HTERT RPE-1 (cell line): ENCODE measurements around the gene CRIP1.

ENCODE experiments used
- in situ Hi-C: fragments of 300-500 bp; cut with MboI; formaldehyde crosslinking; loops from 4 replicates; pipeline ENCODE4 v1.14.3; 2020; ENCODE audit warnings: low sequenced_read_pairs

The CRIP1 gene

DNA sequence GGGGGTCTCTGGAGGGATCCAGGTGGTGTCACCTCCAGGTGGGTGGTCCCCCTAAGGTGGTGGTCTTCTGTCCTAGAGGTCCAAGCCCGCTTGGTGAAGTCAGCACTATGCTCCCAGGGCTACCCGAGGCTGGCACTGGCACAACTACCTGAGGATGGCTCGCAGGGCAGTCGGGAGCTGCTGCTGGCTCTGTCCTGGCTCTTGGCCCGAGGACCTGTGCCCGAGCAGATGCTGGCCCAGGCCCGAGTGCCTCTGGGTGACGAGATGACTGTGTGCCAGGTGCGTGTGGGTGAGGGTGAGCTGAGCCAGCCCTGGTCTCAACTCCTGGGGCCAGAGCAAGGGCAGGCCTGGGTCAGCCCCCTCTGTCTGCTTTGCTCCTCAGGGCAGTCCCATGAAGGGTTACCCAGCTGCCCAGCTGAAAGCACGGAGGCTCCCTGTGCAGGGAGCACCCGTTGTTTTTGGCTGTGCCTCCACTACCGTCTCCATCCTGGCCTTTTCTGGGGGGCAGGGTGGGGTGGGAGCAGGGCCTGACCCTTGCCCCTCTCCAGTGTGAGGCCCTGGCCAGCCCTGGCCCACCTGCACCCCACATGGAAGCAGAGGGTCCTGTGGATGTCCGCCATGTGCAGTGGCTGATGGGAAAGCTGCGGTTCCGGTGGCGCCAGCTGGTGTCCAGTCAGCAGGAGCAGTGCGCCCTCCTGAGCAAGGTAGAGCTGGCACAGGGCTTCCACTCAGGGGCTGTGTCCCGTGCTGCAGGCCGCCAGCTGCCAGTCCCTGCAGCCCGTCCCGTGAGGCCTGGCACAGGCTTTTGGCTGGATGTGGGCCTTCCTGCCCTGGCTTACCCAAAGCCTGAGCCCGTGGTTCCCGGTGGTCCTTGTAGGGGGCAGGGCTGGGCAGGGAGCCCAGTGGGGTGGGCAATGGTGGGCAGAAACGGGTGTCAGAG lies 5.6 kb downstream of the CRIP1 start:
- in situ Hi-C loops = no loop called here

DNA sequence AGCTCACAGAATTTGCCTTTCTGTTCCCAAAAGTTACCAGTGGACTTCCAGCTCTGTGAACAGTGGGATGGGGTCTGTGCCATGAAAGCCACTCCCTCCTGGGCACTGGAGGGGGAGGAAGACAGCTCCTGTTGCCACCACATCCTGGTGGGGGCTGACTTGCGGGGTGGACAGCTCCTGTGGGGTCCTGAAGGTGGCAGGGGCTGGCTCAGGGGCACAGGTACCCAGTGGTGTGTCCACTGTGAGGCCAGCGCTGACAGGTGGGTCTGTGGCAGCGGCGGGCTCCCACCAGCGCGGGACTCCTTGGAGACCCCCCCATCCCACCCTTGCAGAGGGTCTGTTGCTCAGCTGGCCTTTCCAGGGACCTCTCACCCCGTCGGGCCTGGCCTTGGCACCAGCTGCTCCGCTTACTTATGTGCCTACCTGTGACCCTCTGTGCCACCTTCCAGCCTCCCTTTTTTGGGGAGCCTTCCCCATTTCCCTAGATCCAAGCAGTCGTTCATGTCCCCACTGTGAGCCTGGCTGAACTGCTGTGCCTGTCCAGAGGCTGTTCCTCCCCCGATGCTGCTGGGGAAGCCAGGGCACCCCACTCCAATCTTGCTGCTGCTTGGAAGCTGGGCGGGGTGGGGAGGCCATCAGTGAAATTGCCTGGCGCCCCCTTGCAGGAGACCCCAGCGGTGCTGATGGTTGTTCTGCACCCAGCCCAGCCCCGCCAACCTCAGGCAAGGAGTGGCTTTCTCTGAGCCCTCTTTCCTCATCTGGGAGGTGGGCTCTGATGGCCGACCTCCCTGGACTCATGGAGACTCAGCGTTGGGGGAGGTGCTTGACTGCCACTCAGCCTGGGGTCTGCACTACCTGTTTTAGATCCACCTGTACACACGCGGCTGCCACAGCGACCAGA lies 6.5 kb downstream of the CRIP1 start:
- in situ Hi-C loops = no loop called here

GRCh38 chr14:105493921-105494605 lies 7.4 kb downstream of the CRIP1 start:
- in situ Hi-C loops = no loop called here

- in situ Hi-C loops = no loop called here
These were observed 7.9 kb downstream of the CRIP1 start for GRCh38 chr14:105494606-105494929.

DNA sequence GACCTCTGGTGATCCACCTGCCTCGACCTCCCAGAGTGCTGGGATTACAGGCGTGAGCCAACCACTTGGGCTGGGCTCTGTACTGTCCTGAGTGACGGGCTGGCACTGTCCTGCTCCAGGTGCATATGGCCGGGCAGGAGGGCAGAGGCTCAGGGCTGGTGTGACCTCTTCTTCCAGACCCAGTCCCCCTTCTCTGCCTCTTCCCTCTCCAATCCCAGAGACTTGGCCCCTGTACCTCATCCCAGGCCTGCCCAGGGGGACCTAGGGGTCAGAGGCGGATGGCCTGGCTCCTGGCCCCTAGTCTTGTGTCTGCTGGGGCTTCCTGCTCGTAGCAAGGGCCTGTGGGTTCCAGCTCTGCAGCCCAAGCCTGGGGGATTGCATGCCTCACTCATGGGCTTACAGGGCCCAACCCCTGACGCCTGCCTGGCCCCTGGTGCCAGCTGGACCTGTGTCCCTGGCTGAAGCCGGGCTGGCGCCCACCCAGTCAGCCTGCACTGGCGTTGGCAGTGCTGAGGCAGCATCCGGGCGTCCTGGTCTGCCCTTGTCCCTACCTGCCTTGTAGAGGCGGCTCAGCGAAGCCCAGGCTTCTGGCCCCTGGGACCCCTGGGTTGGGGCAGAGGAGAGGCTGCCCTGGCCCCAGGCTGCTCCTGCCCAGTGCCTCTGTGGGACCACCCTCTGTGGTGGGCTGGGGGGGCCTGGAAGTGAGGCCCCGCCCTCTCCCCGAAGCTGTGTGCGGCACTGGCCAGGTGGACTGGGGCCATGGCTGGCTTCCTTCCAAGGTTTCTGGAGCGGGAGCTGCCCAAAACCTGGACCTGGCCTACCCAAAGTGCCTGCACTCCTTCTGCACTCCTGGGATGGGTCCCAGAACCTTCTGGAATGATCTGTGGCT lies 8.7 kb downstream of the CRIP1 start:
- in situ Hi-C loops = no loop called here

DNA sequence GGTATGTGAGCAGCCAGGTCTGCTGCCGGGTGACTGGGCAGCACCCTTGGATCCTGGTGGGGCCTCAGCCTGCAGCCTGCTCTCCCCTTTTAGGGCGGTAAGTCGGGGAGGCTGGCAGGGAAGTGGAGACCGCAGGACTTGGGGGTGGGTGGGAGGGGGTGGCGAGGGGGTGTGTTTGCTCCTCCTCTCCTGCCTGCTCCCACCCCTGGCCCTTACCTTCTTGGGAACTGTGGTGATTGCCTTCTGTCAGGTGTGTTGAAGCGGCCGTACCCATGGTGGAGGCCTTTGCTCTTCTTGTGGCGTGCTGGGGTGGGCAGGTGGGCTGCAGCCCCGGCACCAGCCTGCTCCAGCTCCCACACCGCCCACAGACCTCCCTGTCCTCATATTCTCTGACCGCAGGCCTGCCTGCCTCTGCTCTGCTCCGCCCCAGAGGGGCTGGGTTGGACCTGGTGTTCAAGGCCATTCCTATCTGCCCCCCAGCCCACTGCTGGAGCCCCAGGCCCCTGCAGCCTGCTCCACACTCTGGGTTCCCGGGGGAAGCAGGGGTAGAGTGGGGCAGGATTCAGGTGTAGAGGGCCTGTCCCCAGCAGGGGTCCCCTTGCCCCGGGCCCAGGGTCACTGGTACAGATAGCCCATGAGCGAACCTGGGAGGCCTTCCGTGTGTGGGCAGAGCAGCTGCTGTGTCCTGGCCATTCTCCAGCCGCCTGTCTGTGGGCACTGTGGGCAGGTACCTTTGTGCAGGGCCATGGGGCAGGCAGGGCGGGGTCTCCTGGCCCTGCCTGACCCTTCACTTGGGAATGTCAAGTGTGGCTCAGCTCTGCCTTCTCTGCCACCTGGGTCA lies 9.5 kb downstream of the CRIP1 start:
- in situ Hi-C loops = no loop called here

DNA sequence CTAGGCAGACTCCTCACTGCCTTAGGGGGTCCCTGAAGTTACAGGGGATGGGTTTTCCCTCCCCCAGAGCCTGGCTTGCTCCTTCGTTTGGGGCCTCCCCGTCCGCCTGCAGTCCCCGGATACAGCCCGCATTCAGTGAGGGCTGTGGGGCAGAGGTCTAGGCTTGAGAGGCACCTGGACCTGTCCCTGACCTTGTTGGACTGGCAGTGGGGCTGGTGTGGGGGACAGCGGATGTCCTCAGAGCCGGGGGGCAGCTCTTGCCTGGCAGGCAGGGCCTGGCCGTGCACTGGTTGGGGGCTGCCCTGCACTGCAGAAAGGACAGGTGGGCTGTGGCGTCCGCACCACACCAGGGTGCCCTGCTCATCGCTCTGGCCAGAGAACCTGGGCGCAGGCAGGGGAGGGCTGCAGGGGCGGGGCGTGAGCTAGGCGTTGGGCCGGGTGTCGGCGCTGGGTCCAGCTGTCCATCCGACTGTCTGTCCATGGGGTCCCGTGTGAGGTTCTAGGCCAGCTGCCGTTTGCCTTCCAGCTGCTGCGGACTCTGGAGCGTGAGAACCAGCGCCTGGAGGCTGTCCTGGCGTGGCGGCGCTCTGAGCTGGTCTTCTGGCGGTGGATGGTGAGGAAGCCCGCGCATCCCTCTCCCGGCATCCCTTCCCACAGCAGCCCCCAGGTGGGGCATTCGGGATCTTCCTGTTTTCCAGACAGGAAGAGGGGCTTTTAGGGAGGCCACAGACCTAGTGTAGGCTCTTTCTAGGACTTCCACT lies 10.3 kb downstream of the CRIP1 start:
- in situ Hi-C loops = no loop called here

- in situ Hi-C loops = no loop called here
These were observed 11.2 kb downstream of the CRIP1 start for GRCh38 chr14:105497671-105498429.

GRCh38 chr14:105498430-105499255 lies 12.0 kb downstream of the CRIP1 start:
- in situ Hi-C loops = no loop called here

- in situ Hi-C loops = no loop called here
These were observed 12.8 kb downstream of the CRIP1 start for GRCh38 chr14:105499256-105500035.

GRCh38 chr14:105500036-105500725 lies 13.5 kb downstream of the CRIP1 start:
- in situ Hi-C loops = no loop called here

DNA sequence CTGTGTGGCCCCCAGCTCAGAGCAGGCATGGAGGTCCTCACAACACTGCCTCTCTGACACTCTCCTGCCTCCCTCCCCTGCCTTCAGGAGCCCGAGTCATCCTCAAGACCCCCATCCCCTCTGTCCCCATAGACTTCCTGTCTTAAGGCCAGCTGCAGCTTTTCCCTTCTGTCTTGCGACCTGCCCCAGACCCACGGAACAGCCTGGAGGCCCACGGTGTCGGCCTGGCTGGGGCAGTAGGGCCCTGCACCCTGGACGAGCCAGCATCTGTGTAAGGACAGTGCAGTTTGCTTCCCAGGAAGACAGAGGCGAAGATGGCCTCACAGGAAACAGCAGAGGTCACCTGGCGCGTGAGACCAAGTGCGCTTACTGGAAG lies 14.0 kb downstream of the CRIP1 start:
- in situ Hi-C loops = no loop called here

DNA sequence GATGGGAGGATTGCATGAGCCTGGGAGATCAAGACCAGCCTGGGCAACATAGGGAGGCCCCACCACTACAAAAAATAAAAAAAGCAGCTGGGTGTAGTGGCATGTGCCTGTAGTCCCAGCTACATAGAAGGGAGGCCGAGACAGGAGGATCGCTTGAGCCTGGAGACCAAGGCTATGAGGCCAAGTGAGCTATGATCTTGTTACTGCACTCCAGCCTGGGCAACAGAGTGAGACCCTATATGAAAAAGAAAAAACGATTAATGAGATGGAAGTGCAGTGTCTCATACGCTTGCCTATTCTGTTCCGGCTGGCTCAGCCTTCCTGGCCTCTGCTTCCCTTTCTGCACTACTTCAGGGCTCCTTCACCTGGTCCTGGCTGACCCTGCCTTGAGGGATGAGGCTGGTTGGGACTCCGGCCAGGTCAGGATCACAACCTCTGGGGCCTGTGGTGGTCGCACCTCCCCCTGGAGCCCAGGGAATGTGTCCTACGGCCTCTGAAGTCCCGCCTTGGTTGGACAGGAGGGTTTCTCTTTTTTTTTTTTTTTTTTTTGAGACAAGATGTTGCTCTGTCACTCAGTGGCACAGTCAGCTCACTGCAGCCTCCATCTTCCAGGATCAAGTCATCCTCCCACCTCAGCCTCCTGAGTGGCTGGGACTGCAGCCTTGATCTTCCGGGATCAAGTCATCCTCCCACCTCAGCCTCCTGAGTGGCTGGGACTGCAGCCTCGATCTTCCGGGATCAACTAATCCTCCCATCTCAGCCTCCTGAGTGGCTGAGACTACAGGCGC lies 15.0 kb downstream of the CRIP1 start:
- in situ Hi-C loops = no loop called here

- in situ Hi-C loops = no loop called here
These were observed 16.0 kb downstream of the CRIP1 start for GRCh38 chr14:105502446-105503295.
